Measurements from ENCODE around the gene DIO2. TPM values are rescaled to one million over a fixed set of nuclear protein-coding genes. Genes with fewer than 3 reads are reported as not detected.

Gene DIO2
- total and polyA plus RNA-seq, 2 of the 4 experiments (the other 2 are of a cell fraction): 12.8 to 24.2 TPM

GRCh38 chr14:80213602-80214001, 2.3 kb upstream of the DIO2 start:
- ChIA-PET CTCF (interaction anchor here (0.7 to 1.9 kb wide), 6 partner anchors 97 to 635 kb away, joined by 3 to 4 read pairs (median 4); no protein-coding TSS in a partner anchor), POLR2A (ENCODE audit: unreplicated experiment) (no interaction called here)
- Histone ChIP-seq H3K27me3 (ENCODE audit: control insufficient read depth, insufficient read depth, low read length) (no peaks in the 10 kb centered on the region), H2BK120ac (ENCODE audit: low read depth, low read length) (no peak overlapping the region), H2AK5ac (ENCODE audit: low read depth, low read length) (peak overlapping the region; percentile 61), H3K36me3 (ENCODE audit: control insufficient read depth, insufficient read depth, low read length) (no peaks in the 10 kb centered on the region), H3K79me1 (ENCODE audit: low read depth in 1 of 2, low read length in 2 of 2) (no peaks in the 10 kb centered on the region), H2AFZ (replicated peaks; ENCODE audit: low read length, poor library complexity) (no peak overlapping the region), H4K20me1 (ENCODE audit: insufficient read depth, low read length) (no peaks in the 10 kb centered on the region), H3K27ac (ENCODE audit: insufficient read depth, low read length) (no peak overlapping the region), H2BK5ac (ENCODE audit: low read depth, low read length, poor library complexity, severe bottlenecking) (no peak overlapping the region), H3K23ac (ENCODE audit: low read depth, low read length) (no peak overlapping the region), H2BK15ac (ENCODE audit: low read depth, low read length) (no peak overlapping the region), H3K9me3 (ENCODE audit: control insufficient read depth, insufficient read depth, low read length) (no peaks in the 10 kb centered on the region), H2AK9ac (replicated peaks; ENCODE audit: low read depth, low read length, poor library complexity) (no peak overlapping the region), H4K8ac (ENCODE audit: low read depth in 2 of 2, low read length in 2 of 2) (0 out of 4 replicates have a peak overlapping the region, but pooled peaks of 1 of the 2 experiments have one; percentile 8), H3K18ac (ENCODE audit: low read depth, low read length) (no peak overlapping the region), H3K4ac (ENCODE audit: low read depth, low read length) (no peak overlapping the region), H2BK20ac (ENCODE audit: low read depth, low read length) (no peak overlapping the region), H3K4me1 (ENCODE audit: control insufficient read depth, insufficient read depth, low read length) (peaks cover 4% of the 10 kb centered on the region), H4K5ac (ENCODE audit: low read depth, low read length) (no peak overlapping the region), H3K4me3 (ENCODE audit: insufficient read depth, low read depth, low read length) (no peak overlapping the region), H3K9ac (ENCODE audit: low read depth, low read length) (no peak overlapping the region), H3K9me1 (ENCODE audit: insufficient read depth, low read length) (no peaks in the 10 kb centered on the region), H3K14ac (replicated peaks; ENCODE audit: low read depth, low read length) (no peak overlapping the region), H3K56ac (ENCODE audit: extremely low read depth, insufficient read depth, low read length) (no peak overlapping the region), H4K91ac (ENCODE audit: insufficient read depth, low read depth, low read length) (no peak overlapping the region), H3K4me2 (ENCODE audit: low read depth, low read length) (no peak overlapping the region)
- ATAC-seq (ENCODE audit: low read depth): peak; percentile 65
- peak; percentile 59 for DNase-seq
- intact Hi-C loops (cut with micrococcal nuclease) (loop anchor here (1.0 to 10.0 kb wide), 8 partner anchors 157 to 1199 kb away; no protein-coding TSS in a partner anchor), in situ Hi-C loops (cut with MboI; ENCODE audit: low sequenced_read_pairs) (no loop called here), dilution Hi-C loops (cut with HindIII; ENCODE audit: low sequenced_read_pairs, unreplicated experiment) (no loop called here)
- BruUV-seq (replicated peaks): no TSS peak
- no CpG with 5 or more reads among the region's 4 CpGs for WGBS, 2 experiments (ENCODE audit: extremely low coverage in 2 of 2, insufficient read length in 1 of 2)
- TF ChIP-seq RAD21 (IDR thresholded peaks at IDR 0.05; ENCODE audit: low read length) (peak; percentile 74), CEBPB (IDR thresholded peaks at IDR 0.05; ENCODE audit: low read depth, low read length) (peak; percentile 90), SMC3 (IDR thresholded peaks at IDR 0.05; ENCODE audit: low read depth, low read length) (peak; percentile 63), CTCF (conservative IDR thresholded peaks at IDR 0.05; ENCODE audit: low read depth, low read length) (peak; percentile 68), MXI1 (IDR thresholded peaks at IDR 0.05; ENCODE audit: borderline replicate concordance, low read depth, low read length) (no peak)
